K562 (cell line): ENCODE measurements around the gene TMEM217. TPM values are rescaled to one million over a fixed set of nuclear protein-coding genes. Genes with fewer than 3 reads are reported as not detected.

Source experiments
- ARID1B ChIP-seq: fragments of 450-650 bp; IDR thresholded peaks from 2 replicates; pipeline ENCODE4 v1.6.1; 2016; ENCODE audit warnings: antibody characterized with exemption, mild to moderate bottlenecking, inconsistent platforms
- CTBP1 ChIP-seq: fragments of 450-650 bp; IDR thresholded peaks from 2 replicates; pipeline ENCODE4 v1.6.1; 2016; ENCODE audit warnings: borderline replicate concordance
- DNMT1 ChIP-seq: fragments of 450-650 bp; IDR thresholded peaks from 2 replicates; pipeline ENCODE4 v1.6.1; 2016; ENCODE audit warnings: antibody characterized with exemption, mild to moderate bottlenecking
- ETS2 ChIP-seq: IDR thresholded peaks from 2 replicates; pipeline ENCODE4 v1.6.1; 2016; ENCODE audit warnings: borderline replicate concordance, missing genetic modification characterization, mild to moderate bottlenecking, moderate library complexity, missing compliant biosample characterization; ENCODE audit not compliant: poor library complexity, severe bottlenecking
- EZH2 ChIP-seq: IDR thresholded peaks from 2 replicates; pipeline ENCODE4 v1.6.1; 2012; ENCODE audit warnings: low read depth, mild to moderate bottlenecking, inconsistent platforms, low read length, borderline replicate concordance
- GATA2 ChIP-seq: sonication (generic); formaldehyde crosslinking; IDR thresholded peaks from 2 replicates; pipeline ENCODE4 v1.4.0; 2020; ENCODE audit warnings: mild to moderate bottlenecking, missing genetic modification reagents
- HOXB6 ChIP-seq: fragments of 250-450 bp; sonication (Bioruptor Pico); IDR thresholded peaks from 2 replicates; pipeline ENCODE4 v1.5.1; 2022; ENCODE audit warnings: mild to moderate bottlenecking, borderline replicate concordance
- ILF3 ChIP-seq: fragments of 450-650 bp; IDR thresholded peaks from 2 replicates; pipeline ENCODE4 v1.6.1; 2018; ENCODE audit warnings: antibody characterized with exemption, mild to moderate bottlenecking, moderate library complexity, borderline replicate concordance
- JUND ChIP-seq, 2 experiments: IDR thresholded peaks; 2 replicates in 1 of 2; 3 replicates in 1 of 2; pipeline ENCODE4 v1.6.1; 2011; ENCODE audit warnings: borderline replicate concordance in 2 of 2, low read depth in 2 of 2, low read length in 2 of 2, improper control_type of control experiment in 1 of 2, missing biosample characterization in 1 of 2, missing genetic modification characterization in 1 of 2, missing genetic modification reagents in 1 of 2
- MTA2 ChIP-seq: fragments of 450-650 bp; IDR thresholded peaks from 2 replicates; pipeline ENCODE4 v1.6.1; 2016; ENCODE audit warnings: low read depth
- MTA3 ChIP-seq: fragments of 450-650 bp; formaldehyde crosslinking; IDR thresholded peaks from 2 replicates; pipeline ENCODE4 v1.6.1; 2017; ENCODE audit warnings: mild to moderate bottlenecking, borderline replicate concordance
- RAD51 ChIP-seq: fragments of 450-650 bp; IDR thresholded peaks from 2 replicates; pipeline ENCODE4 v1.7.1; 2016; ENCODE audit warnings: low read depth, mild to moderate bottlenecking, borderline replicate concordance
- TFAM ChIP-seq: fragments of 250-450 bp; sonication (Bioruptor Pico); conservative IDR thresholded peaks from 2 replicates; pipeline ENCODE4 v1.5.0; 2021; ENCODE audit warnings: mild to moderate bottlenecking, moderate library complexity
- VEZF1 ChIP-seq: fragments of 200-800 bp; sonication (Bioruptor generic); IDR thresholded peaks from 2 replicates; pipeline ENCODE4 v1.6.1; 2017; ENCODE audit warnings: missing genetic modification characterization, missing compliant biosample characterization
- XRCC5 ChIP-seq: fragments of 200-400 bp; formaldehyde crosslinking; IDR thresholded peaks from 2 replicates; pipeline ENCODE4 v1.6.1; 2017; ENCODE audit warnings: low read depth, mild to moderate bottlenecking, low read length
- ZC3H4 ChIP-seq: sonication (generic); formaldehyde crosslinking; IDR thresholded peaks from 2 replicates; pipeline ENCODE4 v1.9.0; 2021; ENCODE audit warnings: missing genetic modification reagents, borderline replicate concordance
- ZNF197 ChIP-seq: fragments of 200-800 bp; sonication (Bioruptor generic); IDR thresholded peaks from 2 replicates; pipeline ENCODE4 v1.6.1; 2016; ENCODE audit warnings: low read depth, missing genetic modification characterization, missing compliant biosample characterization
- ZNF224 ChIP-seq: sonication (generic); formaldehyde crosslinking; IDR thresholded peaks from 2 replicates; pipeline ENCODE4 v1.8.0; 2022; ENCODE audit warnings: mild to moderate bottlenecking, missing genetic modification reagents
- polyA plus RNA-seq, 8 experiments: library from polyadenylated mRNA; depleted of rRNA in 4 of 8; stranded (reverse) in 5 of 8; unstranded in 3 of 8; fragments of >200 nt; fragmentation: Nextera tagmentation in 2 of 8; fragmentation: Illumina TruSeq in 1 of 8; extraction: Ambion mirVana in 2 of 8; extraction: Trizol in 1 of 8; gene quantifications; 2 replicates each; pipeline versions ENCODE4 v1.2.1 to v1.2.3, GENCODE V29; 2011 to 2014; ENCODE audit warnings: inconsistent platforms in 1 of 8, missing spikeins in 1 of 8
- total RNA-seq, 7 experiments: library from RNA; depleted of rRNA in 6 of 7; stranded (reverse); fragments of >200 nt in 6 of 7; fragmentation: Illumina TruSeq in 2 of 7; extraction: Trizol in 2 of 7; gene quantifications; 2 replicates each; pipeline versions ENCODE4 v1.2.1 to v1.2.3, GENCODE V29; 2011 to 2021; ENCODE audit warnings: low replicate concordance in 1 of 7
- TF ChIP-seq, protein P1 (sequence below): fragments of 450-650 bp; formaldehyde crosslinking; IDR thresholded peaks from 2 replicates; pipeline ENCODE4 v1.4.0; 2020; ENCODE audit warnings: mild to moderate bottlenecking, moderate library complexity

The TMEM217 gene
- total and polyA plus RNA-seq, 9 of the 15 experiments (the other 6 are each of a cell fraction or from before 2014, with no cell fraction given) = 1.3 to 8.0 (median 1.9) TPM

GRCh38 chr6:37243816-37244370 is 14.1 kb downstream of the TMEM217 start (continued):
- TF ChIP-seq HOXB6 (CRISPR knock-in tag) (no peak), MTA2 (peak; percentile 29; the same call in 1 of the 2 replicates), GATA2 (peak; percentile 78), VEZF1 (CRISPR knock-in tag) (peak; percentile 27; the same call in 1 of the 2 replicates), RAD51 (no peak), XRCC5 (no peak), ARID1B (peak; percentile 86), ZNF197 (CRISPR knock-in tag) (peak; percentile 16; the same call in 1 of the 2 replicates), ZC3H4 (CRISPR knock-in tag) (no peak), CTBP1 (peak; percentile 75; the same call in 1 of the 2 replicates), MTA3 (0 out of 2 replicates have a peak, but pooled peaks have one; percentile 21), ZNF224 (CRISPR knock-in tag) (no peak), ILF3 (no peak), EZH2 (no peak), TFAM (CRISPR knock-in tag) (no peak), ETS2 (no peak), JUND (IDR thresholded peaks at IDR 0.05; ENCODE audit: borderline replicate concordance, low read depth, low read length) (peak; percentile 70; the same call in 1 of the 2 replicates), JUND (tag; IDR thresholded peaks at IDR 0.05; ENCODE audit: borderline replicate concordance, low read depth, low read length) (peak; percentile 40; the same call in 1 of the 3 replicates), DNMT1 (no peak)
- TF ChIP-seq, protein P1, sequence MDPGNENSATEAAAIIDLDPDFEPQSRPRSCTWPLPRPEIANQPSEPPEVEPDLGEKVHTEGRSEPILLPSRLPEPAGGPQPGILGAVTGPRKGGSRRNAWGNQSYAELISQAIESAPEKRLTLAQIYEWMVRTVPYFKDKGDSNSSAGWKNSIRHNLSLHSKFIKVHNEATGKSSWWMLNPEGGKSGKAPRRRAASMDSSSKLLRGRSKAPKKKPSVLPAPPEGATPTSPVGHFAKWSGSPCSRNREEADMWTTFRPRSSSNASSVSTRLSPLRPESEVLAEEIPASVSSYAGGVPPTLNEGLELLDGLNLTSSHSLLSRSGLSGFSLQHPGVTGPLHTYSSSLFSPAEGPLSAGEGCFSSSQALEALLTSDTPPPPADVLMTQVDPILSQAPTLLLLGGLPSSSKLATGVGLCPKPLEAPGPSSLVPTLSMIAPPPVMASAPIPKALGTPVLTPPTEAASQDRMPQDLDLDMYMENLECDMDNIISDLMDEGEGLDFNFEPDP (CRISPR knock-in tag) = no peak
